CD4-positive, alpha-beta memory T cell (primary cell): ENCODE measurements around the gene AKT1. TPM values are rescaled to one million over a fixed set of nuclear protein-coding genes. Genes with fewer than 3 reads are reported as not detected.
"Not testable (repeated sequence)": the region's sequence is repeated elsewhere in the genome, so short reads cannot be mapped to it uniquely, and the experiment has no call there.

Experiments
- CTCF ChIA-PET: fragments of 350-600 bp; sonication (Branson Sonifier 250); formaldehyde crosslinking; loops from one replicate; lab custom pipeline; 2021; ENCODE audit warnings: inconsistent platforms; ENCODE audit not compliant: partially characterized antibody; lab: Charles Lee
- POLR2A ChIA-PET: fragments of 350-600 bp; sonication (Branson Sonifier 250); formaldehyde crosslinking; loops from one replicate; lab custom pipeline; 2021; ENCODE audit not compliant: partially characterized antibody; lab: Charles Lee
- DNase-seq, 5 donors: peaks; one replicate each; pipeline versions ENCODE4 v3.0.0 to v3.0.0-alpha.2; 2020 to 2022; ENCODE audit warnings: mixed read lengths in 1 of 5
- H3K27ac ChIP-seq: one replicate; pipeline ENCODE4 v1.7.0; 2013; ENCODE audit warnings: low read depth, low read length
- H3K27me3 ChIP-seq: 2 replicates; pipeline ENCODE4 v1.7.0; 2013; ENCODE audit warnings: mild to moderate bottlenecking, low read length, moderate library complexity; ENCODE audit not compliant: insufficient read depth
- H3K36me3 ChIP-seq: 2 replicates; pipeline ENCODE4 v1.7.0; 2013; ENCODE audit warnings: mild to moderate bottlenecking, low read length, moderate library complexity; ENCODE audit not compliant: insufficient read depth
- H3K4me1 ChIP-seq: 2 replicates; pipeline ENCODE4 v1.7.0; 2013; ENCODE audit warnings: mild to moderate bottlenecking, low read length, moderate library complexity; ENCODE audit not compliant: insufficient read depth
- H3K4me3 ChIP-seq, 2 donors: one replicate each; pipeline ENCODE4 v1.7.0; 2013; ENCODE audit warnings: low read length in 2 of 2, mild to moderate bottlenecking in 1 of 2
- H3K9me3 ChIP-seq, 2 donors: one replicate each; pipeline ENCODE4 v1.7.0; 2013; ENCODE audit warnings: low read length in 2 of 2, control low read depth in 1 of 2; ENCODE audit not compliant: control insufficient read depth in 1 of 2
- H3K27ac Mint-ChIP-seq, 7 donors: one replicate each; pipeline ENCODE4 v1.8.0; 2020 to 2021; ENCODE audit warnings: mixed read lengths in 7 of 7, mild to moderate bottlenecking in 6 of 7, inconsistent platforms in 3 of 7, moderate library complexity in 3 of 7
- H3K27me3 Mint-ChIP-seq, 2 donors: one replicate each; pipeline ENCODE4 v1.8.0; 2020 to 2021; ENCODE audit warnings: mixed read lengths in 2 of 2
- H3K36me3 Mint-ChIP-seq, 2 donors: one replicate each; pipeline ENCODE4 v1.8.0; 2020 to 2021; ENCODE audit warnings: mixed read lengths in 2 of 2, inconsistent platforms in 1 of 2, mild to moderate bottlenecking in 1 of 2
- H3K4me1 Mint-ChIP-seq, 4 donors: one replicate each; pipeline ENCODE4 v1.8.0; 2020 to 2021; ENCODE audit warnings: mixed read lengths in 4 of 4, mild to moderate bottlenecking in 1 of 4
- H3K4me3 Mint-ChIP-seq, 8 donors: one replicate each; pipeline ENCODE4 v1.8.0; 2020 to 2021; ENCODE audit warnings: mixed read lengths in 8 of 8, mild to moderate bottlenecking in 7 of 8, moderate library complexity in 6 of 8, inconsistent platforms in 3 of 8
- H3K9me3 Mint-ChIP-seq, 8 donors: one replicate each; pipeline ENCODE4 v1.8.0; 2020 to 2021; ENCODE audit warnings: mixed read lengths in 8 of 8, mild to moderate bottlenecking in 5 of 8, inconsistent platforms in 3 of 8, moderate library complexity in 1 of 8
- intact Hi-C: fragments of 100-400 bp; cut with micrococcal nuclease; formaldehyde crosslinking; loops from one replicate; pipeline ENCODE4 v1.15.1; 2023
- polyA plus RNA-seq, 2 donors: library from polyadenylated mRNA; unstranded; fragments of 300-500 nt; fragmentation: Illumina TruSeq; gene quantifications; one replicate each; pipeline ENCODE4 v1.2.3, GENCODE V29; 2021
- total RNA-seq, 2 experiments: library from RNA; stranded (reverse); gene quantifications; one replicate each; pipeline ENCODE4 v1.2.3, GENCODE V29; 2021

Gene AKT1
- total and polyA plus RNA-seq, 4 experiments from 2014 or later = 5.3 to 90.5 (median 56.1) TPM

- POLR2A ChIA-PET, H3K27me3 Mint-ChIP-seq, H3K27me3 ChIP-seq, H3K27ac Mint-ChIP-seq, H3K4me1 Mint-ChIP-seq, H3K4me3 ChIP-seq, H3K4me1 ChIP-seq, intact Hi-C loops, H3K27ac ChIP-seq, H3K9me3 Mint-ChIP-seq, H3K36me3 Mint-ChIP-seq, H3K36me3 ChIP-seq, CTCF ChIA-PET, H3K9me3 ChIP-seq, H3K4me3 Mint-ChIP-seq: not testable (repeated sequence)
- peak in 1 of 5 donors; percentile 4 for DNase-seq
Observed at GRCh38 chr14:104729176-104729834, 66.2 kb downstream of the AKT1 start.

GRCh38 chr14:104728631-104729030 lies 66.9 kb downstream of the AKT1 start:
- Mint-ChIP-seq H3K4me1 (no peaks in the 10 kb centered on the region), H3K9me3 (peaks cover 0 to 3% (median 0%) of the 10 kb centered on the region in 8 donors), H3K4me3 (no peak overlapping the region), H3K36me3 (no peaks in the 10 kb centered on the region), H3K27ac (no peak overlapping the region), H3K27me3 (no peaks in the 10 kb centered on the region)
- Histone ChIP-seq H3K4me3 (no peak overlapping the region), H3K36me3 (no peaks in the 10 kb centered on the region), H3K4me1 (peaks cover 5% of the 10 kb centered on the region), H3K27me3 (no peaks in the 10 kb centered on the region), H3K9me3 (no peaks in the 10 kb centered on the region), H3K27ac (no peak overlapping the region)
- ChIA-PET POLR2A (no interaction called here), CTCF (interaction anchor here (1.2 kb wide), 2 partner anchors 23 to 97 kb away, joined by 3 read pairs; no protein-coding TSS in a partner anchor)
- DNase-seq = no peak
- intact Hi-C loops = no loop called here

GRCh38 chr14:104726600-104727451 lies 68.7 kb downstream of the AKT1 start:
- H3K9me3 Mint-ChIP-seq = peaks cover 0 to 3% (median 0%) of the 10 kb centered on the region in 8 donors
- DNase-seq = no peak
- Histone ChIP-seq H3K27me3 (no peaks in the 10 kb centered on the region), H3K9me3 (no peaks in the 10 kb centered on the region), H3K4me1 (peaks cover 10% of the 10 kb centered on the region), H3K36me3 (no peaks in the 10 kb centered on the region), H3K27ac (no peak overlapping the region), H3K4me3 (no peak overlapping the region)
- no peak overlapping the region for H3K4me3 Mint-ChIP-seq
- peak overlapping the region in 1 of 7 donors; percentile 55 for H3K27ac Mint-ChIP-seq
- H3K27me3 Mint-ChIP-seq = no peaks in the 10 kb centered on the region
- ChIA-PET POLR2A (interaction anchor here (1.3 kb wide), 1 partner anchor 31 kb away, joined by 3 read pairs; no protein-coding TSS in a partner anchor), CTCF (no interaction called here)
- no peaks in the 10 kb centered on the region for H3K4me1 Mint-ChIP-seq
- intact Hi-C loops = no loop called here
- H3K36me3 Mint-ChIP-seq = no peaks in the 10 kb centered on the region

GRCh38 chr14:104725772-104726548 lies 69.6 kb downstream of the AKT1 start:
- H3K4me3 Mint-ChIP-seq = peak overlapping the region in 1 of 8 donors; percentile 29
- no peak overlapping the region for H3K27ac ChIP-seq
- no peaks in the 10 kb centered on the region for H3K4me1 Mint-ChIP-seq
- no peak for DNase-seq
- no peak overlapping the region for H3K27ac Mint-ChIP-seq
- no peak overlapping the region for H3K4me3 ChIP-seq
- no peaks in the 10 kb centered on the region for H3K27me3 Mint-ChIP-seq
- H3K4me1 ChIP-seq = peaks cover 10% of the 10 kb centered on the region
- no peaks in the 10 kb centered on the region for H3K27me3 ChIP-seq
- no peaks in the 10 kb centered on the region for H3K36me3 Mint-ChIP-seq
- no peaks in the 10 kb centered on the region for H3K36me3 ChIP-seq
- no peaks in the 10 kb centered on the region for H3K9me3 ChIP-seq
- peaks cover 0 to 3% (median 0%) of the 10 kb centered on the region in 8 donors for H3K9me3 Mint-ChIP-seq
- ChIA-PET POLR2A (interaction anchor here (1.3 to 4.2 kb wide), 2 partner anchors 27 to 31 kb away, joined by 3 to 21 read pairs; partner anchors contain the start of gene SIVA1), CTCF (no interaction called here)
- intact Hi-C loops = no loop called here

GRCh38 chr14:104724981-104725771 lies 70.4 kb downstream of the AKT1 start:
- H3K27ac Mint-ChIP-seq = peak overlapping the region in 1 of 7 donors; percentile 61
- ChIA-PET POLR2A (interaction anchor here (1.3 to 4.2 kb wide), 2 partner anchors 28 to 30 kb away, joined by 3 to 21 read pairs; partner anchors contain the start of gene SIVA1), CTCF (interaction anchor here (3.8 kb wide), 1 partner anchor 28 kb away, joined by 16 read pairs; the partner anchor contains the start of gene SIVA1)
- no peaks in the 10 kb centered on the region for H3K27me3 ChIP-seq
- peaks cover 10% of the 10 kb centered on the region for H3K4me1 ChIP-seq
- no peak overlapping the region for H3K27ac ChIP-seq
- no peaks in the 10 kb centered on the region for H3K36me3 Mint-ChIP-seq
- H3K9me3 Mint-ChIP-seq = peaks cover 0 to 3% (median 0%) of the 10 kb centered on the region in 8 donors
- H3K36me3 ChIP-seq = no peaks in the 10 kb centered on the region
- DNase-seq = no peak
- H3K4me3 ChIP-seq = no peak overlapping the region
- no peaks in the 10 kb centered on the region for H3K9me3 ChIP-seq
- H3K27me3 Mint-ChIP-seq = no peaks in the 10 kb centered on the region
- no peaks in the 10 kb centered on the region for H3K4me1 Mint-ChIP-seq
- intact Hi-C loops = loop anchor here (1.0 kb wide), 1 partner anchor 27 kb away; no protein-coding TSS in a partner anchor
- H3K4me3 Mint-ChIP-seq = peak overlapping the region in 7 of 8 donors; percentile 5 to 54 (median 43)

- Mint-ChIP-seq H3K4me3 (peak overlapping the region in 6 of 8 donors; percentile 30 to 61 (median 46)), H3K4me1 (no peaks in the 10 kb centered on the region), H3K27ac (no peak overlapping the region), H3K9me3 (peaks cover 0 to 3% (median 0%) of the 10 kb centered on the region in 8 donors), H3K27me3 (no peaks in the 10 kb centered on the region), H3K36me3 (peaks cover 0 to 5% of the 10 kb centered on the region in 2 donors)
- Histone ChIP-seq H3K27me3 (no peaks in the 10 kb centered on the region), H3K36me3 (no peaks in the 10 kb centered on the region), H3K4me3 (peak overlapping the region in 1 of 2 donors; percentile 63), H3K27ac (peak overlapping the region; percentile 21), H3K4me1 (peaks cover 10% of the 10 kb centered on the region), H3K9me3 (no peaks in the 10 kb centered on the region)
- intact Hi-C loops = loop anchor here (1.0 kb wide), 1 partner anchor 28 kb away; no protein-coding TSS in a partner anchor
- POLR2A ChIA-PET = interaction anchor here (4.2 kb wide), 1 partner anchor 29 kb away, joined by 21 read pairs; the partner anchor contains the start of gene SIVA1
- CTCF ChIA-PET = interaction anchor here (3.8 kb wide), 1 partner anchor 28 kb away, joined by 16 read pairs; the partner anchor contains the start of gene SIVA1
- peak in 4 of 5 donors; percentile 13 to 47 (median 16) for DNase-seq
Observed at GRCh38 chr14:104724407-104724980, 71.1 kb downstream of the AKT1 start.
